Measurements from ENCODE around the gene TFAP2C.

- TF ChIP-seq CTCF (IDR thresholded peaks at IDR 0.05) (no peak), POLR2A (IDR thresholded peaks at IDR 0.05) (no peak)
Measured at GRCh38 chr20:56582542-56582941, 46.6 kb upstream of the TFAP2C start.
